ES-I3 (cell line): ENCODE measurements around the gene DNAH5.

Experiments
- H3K36me3 ChIP-seq: 2 replicates; pipeline ENCODE4 v1.6.1; 2013; ENCODE audit warnings: mild to moderate bottlenecking, low read length, control low read depth, moderate library complexity; ENCODE audit not compliant: insufficient read depth
- H3K4me1 ChIP-seq: 2 replicates; pipeline ENCODE4 v1.6.1; 2013; ENCODE audit warnings: mild to moderate bottlenecking, control low read depth, low read length; ENCODE audit not compliant: insufficient read depth
- H3K9ac ChIP-seq: 2 replicates; pipeline ENCODE4 v1.6.1; 2013; ENCODE audit warnings: low read depth, mild to moderate bottlenecking, low read length, moderate library complexity
- H3K9me3 ChIP-seq: 2 replicates; pipeline ENCODE4 v1.6.1; 2013; ENCODE audit warnings: mild to moderate bottlenecking, low read length, moderate library complexity; ENCODE audit not compliant: control insufficient read depth, insufficient read depth

DNAH5 gene

DNA sequence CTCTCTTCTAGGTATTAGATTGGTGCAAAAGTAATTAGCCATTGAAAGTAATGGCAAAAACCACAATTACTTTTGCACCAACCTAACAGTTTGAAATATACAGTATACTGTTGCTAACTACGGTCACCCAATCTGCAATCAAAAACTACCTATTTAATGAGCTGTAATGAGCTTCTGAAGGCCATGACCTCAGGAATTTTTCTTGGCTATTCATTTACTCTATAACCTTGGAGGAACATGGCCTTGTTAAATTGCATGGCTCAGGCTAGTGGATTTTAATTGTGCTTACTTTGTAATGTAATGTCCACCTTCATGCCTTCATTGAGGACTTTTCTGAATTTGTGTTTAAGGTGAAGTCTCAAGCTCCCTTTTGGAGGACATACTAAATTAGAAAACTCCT lies 24.7 kb downstream of the DNAH5 start:
- Histone ChIP-seq H3K9ac (no peak overlapping the region), H3K9me3 (no peaks in the 10 kb centered on the region), H3K4me1 (0 out of 2 replicates have a peak, but pooled peaks cover 3% of the 10 kb centered on the region), H3K36me3 (no peaks in the 10 kb centered on the region)

GRCh38 chr5:13919087-13919486 lies 25.4 kb downstream of the DNAH5 start:
- H3K36me3 ChIP-seq = no peaks in the 10 kb centered on the region
- 0 out of 2 replicates have a peak, but pooled peaks cover 3% of the 10 kb centered on the region for H3K4me1 ChIP-seq
- H3K9me3 ChIP-seq = no peaks in the 10 kb centered on the region
- H3K9ac ChIP-seq = no peak overlapping the region

DNA sequence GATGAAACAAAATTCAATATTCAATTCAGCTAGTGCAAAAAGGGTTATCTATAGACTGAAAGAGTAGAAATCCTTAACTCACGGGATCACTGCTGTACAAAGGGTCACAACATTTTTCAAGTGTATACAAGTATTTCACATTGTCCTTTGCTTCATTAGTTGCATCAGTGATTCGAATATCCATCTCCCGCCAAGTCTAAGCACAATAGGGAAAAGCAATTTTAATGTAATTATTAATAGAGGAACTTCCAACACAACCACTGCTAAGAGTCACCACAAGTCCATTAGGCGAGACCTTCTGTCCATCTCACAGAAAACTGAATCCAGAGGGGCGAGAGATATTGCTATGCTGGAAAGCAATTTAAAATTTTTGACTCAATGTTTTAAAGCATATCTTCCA lies 27.4 kb downstream of the DNAH5 start:
- Histone ChIP-seq H3K4me1 (0 out of 2 replicates have a peak, but pooled peaks cover 3% of the 10 kb centered on the region), H3K9me3 (no peaks in the 10 kb centered on the region), H3K36me3 (no peaks in the 10 kb centered on the region), H3K9ac (no peak overlapping the region)

GRCh38 chr5:13913962-13914361 lies 30.5 kb downstream of the DNAH5 start:
- H3K9ac ChIP-seq = no peak overlapping the region
- no peaks in the 10 kb centered on the region for H3K36me3 ChIP-seq
- H3K4me1 ChIP-seq = no peaks in the 10 kb centered on the region
- no peaks in the 10 kb centered on the region for H3K9me3 ChIP-seq

DNA sequence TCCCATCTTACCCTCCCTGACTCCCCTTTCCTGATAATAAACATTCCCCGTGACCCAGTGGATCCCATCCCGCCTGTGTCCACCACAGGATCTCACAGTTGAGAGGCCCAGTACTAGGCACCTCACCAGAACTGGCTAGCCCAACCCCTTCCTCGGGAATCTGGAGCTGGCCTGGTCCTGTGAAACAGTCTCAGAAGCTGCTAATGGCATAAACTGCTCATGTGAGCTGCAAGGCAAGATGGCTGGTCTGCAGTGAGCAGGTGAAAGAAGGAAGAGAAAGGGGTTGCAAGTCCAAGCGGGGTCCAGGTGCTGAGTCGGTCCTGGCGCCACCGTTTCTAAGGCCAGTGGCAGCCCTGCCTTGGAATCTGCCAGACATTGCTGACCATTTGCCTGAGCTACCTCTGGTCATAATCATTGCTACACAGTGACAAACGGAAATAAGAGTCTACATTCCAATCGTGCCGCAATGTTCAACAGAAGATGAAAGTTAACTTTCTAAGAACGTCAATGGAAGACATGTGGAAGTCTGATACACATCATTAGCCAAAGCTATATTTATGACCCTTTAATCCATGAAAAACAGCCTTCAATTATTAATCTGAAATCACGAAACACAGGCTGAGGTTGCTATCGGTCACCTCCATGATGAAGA lies 33.7 kb downstream of the DNAH5 start:
- Histone ChIP-seq H3K4me1 (no peaks in the 10 kb centered on the region), H3K9me3 (no peaks in the 10 kb centered on the region), H3K9ac (no peak overlapping the region), H3K36me3 (no peaks in the 10 kb centered on the region)

- no peaks in the 10 kb centered on the region for H3K4me1 ChIP-seq
- no peak overlapping the region for H3K9ac ChIP-seq
- H3K36me3 ChIP-seq = no peaks in the 10 kb centered on the region
- no peaks in the 10 kb centered on the region for H3K9me3 ChIP-seq
Measured at GRCh38 chr5:13910201-13910600, 34.3 kb downstream of the DNAH5 start.

DNA sequence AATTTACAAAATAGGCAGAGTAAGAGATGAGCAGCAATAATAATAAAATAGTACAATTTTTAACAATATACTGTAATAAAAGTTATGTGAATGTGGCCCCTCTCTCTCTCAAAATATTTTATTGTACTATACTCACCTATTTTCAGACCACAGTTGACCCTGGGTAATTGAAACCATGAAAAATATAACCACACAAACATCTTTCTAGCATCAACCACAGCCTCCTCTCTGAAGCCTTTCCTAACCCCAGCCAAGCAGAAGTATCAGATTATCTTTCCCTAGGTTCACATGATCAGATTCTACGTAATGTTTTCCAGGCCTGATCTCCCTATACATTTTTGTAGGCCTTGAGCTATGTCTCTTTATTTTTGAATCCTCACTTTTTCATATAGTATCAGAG lies 35.2 kb downstream of the DNAH5 start:
- Histone ChIP-seq H3K9ac (no peak overlapping the region), H3K4me1 (no peaks in the 10 kb centered on the region), H3K9me3 (no peaks in the 10 kb centered on the region), H3K36me3 (no peaks in the 10 kb centered on the region)

DNA sequence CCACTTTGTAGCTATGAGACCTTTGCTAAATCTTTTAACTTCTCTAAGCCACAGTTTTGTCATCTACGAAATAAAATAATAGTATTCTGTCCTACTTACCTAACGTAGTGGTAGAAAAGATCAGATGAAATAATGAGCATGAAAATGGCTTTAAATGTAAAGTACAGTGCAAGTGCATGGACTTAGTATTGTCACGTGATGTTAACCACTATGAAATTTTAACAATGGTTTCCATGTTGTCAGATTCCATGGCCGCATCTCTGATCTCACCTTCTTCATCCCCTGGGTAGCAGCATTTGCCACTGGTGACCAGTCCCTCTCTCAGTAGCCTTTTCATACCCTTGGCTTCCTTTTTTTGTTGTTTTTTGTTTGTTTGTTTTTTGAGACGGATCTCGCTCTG lies 45.9 kb downstream of the DNAH5 start:
- Histone ChIP-seq H3K9me3 (no peaks in the 10 kb centered on the region), H3K9ac (no peak overlapping the region), H3K36me3 (no peaks in the 10 kb centered on the region), H3K4me1 (no peaks in the 10 kb centered on the region)

- no peaks in the 10 kb centered on the region for H3K9me3 ChIP-seq
- no peaks in the 10 kb centered on the region for H3K36me3 ChIP-seq
- H3K9ac ChIP-seq = no peak overlapping the region
- H3K4me1 ChIP-seq = no peaks in the 10 kb centered on the region
Measured at GRCh38 chr5:13878357-13878756, 66.1 kb downstream of the DNAH5 start.

DNA sequence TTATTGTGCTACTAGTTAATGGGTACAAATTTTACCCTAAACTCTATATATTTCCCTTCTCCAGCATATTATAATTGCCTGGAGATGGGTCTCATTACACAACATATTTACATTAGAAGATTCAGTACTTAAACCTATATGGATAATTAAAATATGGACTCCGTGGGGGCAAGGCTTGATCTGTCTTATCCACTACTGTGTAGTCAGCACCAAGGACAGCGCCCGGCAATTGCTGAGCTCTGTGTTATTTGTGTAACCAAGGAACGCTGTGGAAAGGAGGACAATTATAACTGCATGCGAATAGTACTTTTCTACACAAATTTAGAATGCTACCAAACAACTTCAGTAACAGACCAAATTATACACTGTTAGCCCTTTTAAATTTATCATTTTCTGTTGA lies 77.7 kb downstream of the DNAH5 start:
- H3K9ac ChIP-seq = no peak overlapping the region
- H3K4me1 ChIP-seq = no peaks in the 10 kb centered on the region
- no peaks in the 10 kb centered on the region for H3K36me3 ChIP-seq
- no peaks in the 10 kb centered on the region for H3K9me3 ChIP-seq

DNA sequence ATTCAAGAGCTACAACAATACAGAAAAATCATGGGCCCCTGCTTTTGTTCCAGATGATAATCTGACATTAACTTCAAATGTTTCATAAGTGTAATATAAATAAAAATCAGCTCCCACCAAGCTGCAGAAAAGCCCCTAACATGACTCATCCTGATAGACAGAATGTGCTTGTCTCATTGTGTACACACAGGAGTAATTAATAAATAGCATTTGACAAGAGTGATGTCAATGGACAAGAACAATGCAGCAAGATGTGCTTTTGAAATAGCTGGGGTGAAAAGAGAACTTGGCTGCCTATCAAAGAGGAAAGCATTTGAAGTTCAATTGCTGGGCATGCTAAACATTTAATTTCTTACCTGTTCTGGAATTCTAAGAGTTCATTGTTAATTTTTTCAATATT lies 79.2 kb downstream of the DNAH5 start:
- Histone ChIP-seq H3K4me1 (no peaks in the 10 kb centered on the region), H3K36me3 (no peaks in the 10 kb centered on the region), H3K9me3 (no peaks in the 10 kb centered on the region), H3K9ac (no peak overlapping the region)

GRCh38 chr5:13860146-13860545 lies 84.3 kb downstream of the DNAH5 start:
- H3K4me1 ChIP-seq = no peaks in the 10 kb centered on the region
- H3K9ac ChIP-seq = no peak overlapping the region
- H3K9me3 ChIP-seq = no peaks in the 10 kb centered on the region
- H3K36me3 ChIP-seq = no peaks in the 10 kb centered on the region

DNA sequence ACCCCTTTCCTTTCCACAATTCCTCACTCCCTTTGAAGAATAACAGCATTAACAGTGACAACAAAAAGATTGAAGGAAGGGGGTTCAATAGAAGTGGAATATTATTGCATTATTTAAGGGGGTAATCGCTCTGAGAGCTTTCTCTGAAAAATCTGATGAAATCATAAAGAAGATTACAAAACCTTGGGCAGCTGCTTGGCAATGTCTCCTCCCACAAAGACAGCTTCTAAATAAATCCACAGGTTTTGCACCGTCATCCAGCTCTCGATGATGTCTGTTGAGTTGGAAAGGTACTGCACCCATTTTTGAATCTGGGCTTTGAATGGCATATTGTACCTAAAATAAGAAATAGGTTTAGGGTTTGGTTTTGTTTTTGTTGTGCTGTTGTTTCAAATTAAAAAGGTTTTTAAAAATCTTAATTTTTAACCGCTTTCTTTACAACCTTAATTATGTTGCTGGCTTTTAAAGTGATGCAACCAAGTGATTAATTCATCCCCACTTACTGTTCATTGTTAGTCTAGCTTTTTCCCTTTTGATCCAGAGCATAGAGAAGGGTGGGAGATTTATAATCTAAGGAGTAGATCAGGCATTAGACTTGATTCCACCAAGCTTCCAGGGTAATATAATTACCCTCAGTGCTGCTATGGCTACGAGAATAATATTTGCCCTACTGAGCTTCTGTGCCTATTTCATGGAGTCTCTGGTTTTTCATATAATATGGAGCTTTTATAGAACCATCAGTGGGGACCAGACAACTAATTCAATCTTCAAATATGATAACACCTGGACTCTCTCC lies 85.0 kb downstream of the DNAH5 start:
- Histone ChIP-seq H3K4me1 (no peaks in the 10 kb centered on the region), H3K36me3 (no peaks in the 10 kb centered on the region), H3K9ac (no peak overlapping the region), H3K9me3 (no peaks in the 10 kb centered on the region)

- no peaks in the 10 kb centered on the region for H3K9me3 ChIP-seq
- H3K9ac ChIP-seq = no peak overlapping the region
- H3K4me1 ChIP-seq = no peaks in the 10 kb centered on the region
- no peaks in the 10 kb centered on the region for H3K36me3 ChIP-seq
Measured at GRCh38 chr5:13843175-13843846, 101.2 kb downstream of the DNAH5 start.

DNA sequence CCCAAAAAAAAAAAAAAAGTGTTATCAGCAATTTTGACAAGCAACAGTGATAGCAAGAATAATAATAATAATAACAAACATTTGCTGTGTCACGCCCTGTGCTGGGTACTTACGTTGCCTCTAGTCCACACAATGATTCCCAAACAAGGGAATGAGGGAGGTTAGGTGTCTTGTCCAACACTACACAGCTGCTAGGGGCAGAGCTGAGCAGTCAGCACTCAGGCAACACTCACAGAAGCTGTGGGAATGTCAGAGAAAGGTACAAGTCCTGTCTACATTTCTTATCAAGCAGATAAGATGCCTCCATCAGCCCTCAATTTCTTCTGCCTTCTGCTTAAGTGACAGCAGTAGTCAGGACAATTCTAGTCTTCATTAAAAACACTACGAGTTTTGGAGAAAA lies 111.0 kb downstream of the DNAH5 start:
- peaks cover 5% of the 10 kb centered on the region; the same call in 1 of the 2 replicates for H3K4me1 ChIP-seq
- H3K9ac ChIP-seq = no peak overlapping the region
- 0 out of 2 replicates have a peak, but pooled peaks cover 3% of the 10 kb centered on the region for H3K9me3 ChIP-seq
- no peaks in the 10 kb centered on the region for H3K36me3 ChIP-seq
